Measurements from ENCODE around the gene EFHC2. TPM values are rescaled to one million over a fixed set of nuclear protein-coding genes. Genes with fewer than 3 reads are reported as not detected.

Gene EFHC2
- total and polyA plus RNA-seq, 10 of the 15 experiments (the other 5 are each of a cell fraction or from before 2014, with no cell fraction given): 0.56 TPM; not detected in 9

DNA sequence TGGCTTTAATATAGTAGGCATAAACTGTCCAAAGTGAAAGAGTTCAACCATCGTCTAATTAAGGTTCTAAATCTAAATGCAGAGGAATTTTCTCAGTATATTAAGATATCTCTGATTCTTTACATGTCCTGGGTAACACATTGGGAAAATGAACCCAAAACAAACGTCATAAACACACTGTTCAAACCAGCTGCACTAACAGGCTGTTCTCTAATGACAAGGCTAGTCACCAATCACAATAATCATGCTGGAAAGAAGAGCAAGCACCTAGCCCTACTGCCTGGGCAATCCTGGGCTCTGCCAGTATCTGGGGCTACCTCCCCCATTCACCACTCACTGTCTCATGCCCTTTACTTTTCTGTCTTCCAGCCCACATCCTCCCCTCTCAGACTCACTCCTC is 107.9 kb downstream of the EFHC2 start:
- Histone ChIP-seq H4K20me1 (ENCODE audit: control insufficient read depth, insufficient read depth) (no peaks in the 10 kb centered on the region), H3K27ac (ENCODE audit: control insufficient read depth, insufficient read depth) (no peak overlapping the region), H3K9ac (ENCODE audit: control insufficient read depth, insufficient read depth, low read length) (no peak overlapping the region), H3K27me3 (replicated peaks in 1 of 2; ENCODE audit: control insufficient read depth in 2 of 2, insufficient read depth in 2 of 2, low read length in 1 of 2) (no peaks in the 10 kb centered on the region), H3K9me3 (replicated peaks; ENCODE audit: control insufficient read depth, insufficient read depth, low read length) (no peaks in the 10 kb centered on the region), H3K79me2 (ENCODE audit: control insufficient read depth, insufficient read depth, low read length) (no peaks in the 10 kb centered on the region), H3K4me1 (ENCODE audit: control insufficient read depth, insufficient read depth, low read length) (no peaks in the 10 kb centered on the region), H3K4me2 (ENCODE audit: control insufficient read depth, insufficient read depth) (no peak overlapping the region), H3K36me3 (ENCODE audit: control insufficient read depth in 2 of 2, insufficient read depth in 2 of 2, low read length in 1 of 2) (no peaks in the 10 kb centered on the region), H2AFZ (ENCODE audit: control insufficient read depth, low read depth, low read length) (no peak overlapping the region), H3K4me3 (no peak overlapping the region)
- ChIA-PET RAD21 (ENCODE audit: unreplicated experiment) (no interaction called here), CTCF (interaction anchor here (0.7 kb wide), 1 partner anchor 89 kb away, joined by 4 read pairs; no protein-coding TSS in a partner anchor), SMC1A (ENCODE audit: uncharacterized antibody, unreplicated experiment) (interaction anchor here (1.2 kb wide), 1 partner anchor 8 kb away, joined by 6 read pairs; no protein-coding TSS in a partner anchor), POLR2A (no interaction called here)
- FAIRE-seq: no peak
- intact Hi-C loops (cut with micrococcal nuclease; ENCODE audit: unreplicated experiment): no loop called here
- WGBS (ENCODE audit: insufficient coverage, insufficient replicate concordance, low lambda C conversion rate, missing lambda C conversion rate): 3% methylated on average over 2 of the region's 2 CpGs
- ATAC-seq: no peak
- BruUV-seq (replicated peaks): no TSS peak
- no peak for DNase-seq (ENCODE audit: low read depth, low spot score)
- in situ Hi-C loops (cut with MboI): no loop called here
- TF ChIP-seq, protein P1, sequence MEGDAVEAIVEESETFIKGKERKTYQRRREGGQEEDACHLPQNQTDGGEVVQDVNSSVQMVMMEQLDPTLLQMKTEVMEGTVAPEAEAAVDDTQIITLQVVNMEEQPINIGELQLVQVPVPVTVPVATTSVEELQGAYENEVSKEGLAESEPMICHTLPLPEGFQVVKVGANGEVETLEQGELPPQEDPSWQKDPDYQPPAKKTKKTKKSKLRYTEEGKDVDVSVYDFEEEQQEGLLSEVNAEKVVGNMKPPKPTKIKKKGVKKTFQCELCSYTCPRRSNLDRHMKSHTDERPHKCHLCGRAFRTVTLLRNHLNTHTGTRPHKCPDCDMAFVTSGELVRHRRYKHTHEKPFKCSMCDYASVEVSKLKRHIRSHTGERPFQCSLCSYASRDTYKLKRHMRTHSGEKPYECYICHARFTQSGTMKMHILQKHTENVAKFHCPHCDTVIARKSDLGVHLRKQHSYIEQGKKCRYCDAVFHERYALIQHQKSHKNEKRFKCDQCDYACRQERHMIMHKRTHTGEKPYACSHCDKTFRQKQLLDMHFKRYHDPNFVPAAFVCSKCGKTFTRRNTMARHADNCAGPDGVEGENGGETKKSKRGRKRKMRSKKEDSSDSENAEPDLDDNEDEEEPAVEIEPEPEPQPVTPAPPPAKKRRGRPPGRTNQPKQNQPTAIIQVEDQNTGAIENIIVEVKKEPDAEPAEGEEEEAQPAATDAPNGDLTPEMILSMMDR (IDR thresholded peaks at IDR 0.05 in 2 of 3, conservative IDR thresholded peaks at IDR 0.05 in 1 of 3; ENCODE audit: control insufficient read depth in 2 of 3, extremely low read depth in 1 of 3, insufficient read depth in 1 of 3, low read depth in 3 of 3, low read length in 3 of 3): no peak
- TF ChIP-seq TAF1 (IDR thresholded peaks at IDR 0.05; ENCODE audit: borderline replicate concordance, low read depth, low read length): no peak

DNA sequence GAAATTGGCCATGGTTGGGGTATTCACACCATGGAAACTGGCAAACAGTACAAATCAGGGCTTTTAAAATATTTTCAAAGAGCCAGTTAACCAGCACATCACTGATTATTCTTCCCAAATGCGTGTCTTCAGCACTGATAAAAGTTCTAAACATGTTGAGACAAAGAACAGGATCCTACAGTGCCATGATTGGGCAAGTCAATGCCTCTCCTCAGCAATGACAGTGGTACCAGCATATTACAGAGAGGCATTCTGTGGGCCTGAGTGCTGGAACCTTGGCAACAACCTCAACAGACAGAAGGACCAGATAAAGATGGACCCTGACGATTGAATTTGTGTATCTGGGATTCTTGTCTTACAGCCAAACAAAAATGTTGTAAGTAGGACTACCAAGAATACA is 108.9 kb downstream of the EFHC2 start:
- ChIA-PET POLR2A (no interaction called here), SMC1A (ENCODE audit: uncharacterized antibody, unreplicated experiment) (no interaction called here), CTCF (interaction anchor here (0.7 kb wide), 1 partner anchor 90 kb away, joined by 4 read pairs; no protein-coding TSS in a partner anchor), RAD21 (ENCODE audit: unreplicated experiment) (no interaction called here)
- Histone ChIP-seq H4K20me1 (ENCODE audit: control insufficient read depth, insufficient read depth) (no peaks in the 10 kb centered on the region), H3K4me3 (no peak overlapping the region), H3K36me3 (ENCODE audit: control insufficient read depth in 2 of 2, insufficient read depth in 2 of 2, low read length in 1 of 2) (no peaks in the 10 kb centered on the region), H2AFZ (ENCODE audit: control insufficient read depth, low read depth, low read length) (no peak overlapping the region), H3K27ac (ENCODE audit: control insufficient read depth, insufficient read depth) (no peak overlapping the region), H3K4me1 (ENCODE audit: control insufficient read depth, insufficient read depth, low read length) (no peaks in the 10 kb centered on the region), H3K4me2 (ENCODE audit: control insufficient read depth, insufficient read depth) (no peak overlapping the region), H3K79me2 (ENCODE audit: control insufficient read depth, insufficient read depth, low read length) (no peaks in the 10 kb centered on the region), H3K9ac (ENCODE audit: control insufficient read depth, insufficient read depth, low read length) (no peak overlapping the region), H3K9me3 (replicated peaks; ENCODE audit: control insufficient read depth, insufficient read depth, low read length) (no peaks in the 10 kb centered on the region), H3K27me3 (replicated peaks in 1 of 2; ENCODE audit: control insufficient read depth in 2 of 2, insufficient read depth in 2 of 2, low read length in 1 of 2) (no peaks in the 10 kb centered on the region)
- FAIRE-seq (no peak), DNase-seq (ENCODE audit: low read depth, low spot score) (no peak), ATAC-seq (no peak)
- TF ChIP-seq PAX8 (IDR thresholded peaks at IDR 0.05): no peak
- TF ChIP-seq HCFC1 (IDR thresholded peaks at IDR 0.05; ENCODE audit: low read length): no peak
- TF ChIP-seq RELA (IDR thresholded peaks at IDR 0.05; ENCODE audit: borderline replicate concordance, partially characterized antibody): no peak
- no peak for TF ChIP-seq MTA2 (IDR thresholded peaks at IDR 0.05; ENCODE audit: low read depth)
- no peak for TF ChIP-seq MXI1 (IDR thresholded peaks at IDR 0.05; ENCODE audit: low read depth, low read length)
- TF ChIP-seq, protein P2, sequence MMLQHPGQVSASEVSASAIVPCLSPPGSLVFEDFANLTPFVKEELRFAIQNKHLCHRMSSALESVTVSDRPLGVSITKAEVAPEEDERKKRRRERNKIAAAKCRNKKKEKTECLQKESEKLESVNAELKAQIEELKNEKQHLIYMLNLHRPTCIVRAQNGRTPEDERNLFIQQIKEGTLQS (IDR thresholded peaks at IDR 0.05; ENCODE audit: borderline replicate concordance, extremely low read depth, low read depth, low read length): no peak
- TF ChIP-seq, protein P3, sequence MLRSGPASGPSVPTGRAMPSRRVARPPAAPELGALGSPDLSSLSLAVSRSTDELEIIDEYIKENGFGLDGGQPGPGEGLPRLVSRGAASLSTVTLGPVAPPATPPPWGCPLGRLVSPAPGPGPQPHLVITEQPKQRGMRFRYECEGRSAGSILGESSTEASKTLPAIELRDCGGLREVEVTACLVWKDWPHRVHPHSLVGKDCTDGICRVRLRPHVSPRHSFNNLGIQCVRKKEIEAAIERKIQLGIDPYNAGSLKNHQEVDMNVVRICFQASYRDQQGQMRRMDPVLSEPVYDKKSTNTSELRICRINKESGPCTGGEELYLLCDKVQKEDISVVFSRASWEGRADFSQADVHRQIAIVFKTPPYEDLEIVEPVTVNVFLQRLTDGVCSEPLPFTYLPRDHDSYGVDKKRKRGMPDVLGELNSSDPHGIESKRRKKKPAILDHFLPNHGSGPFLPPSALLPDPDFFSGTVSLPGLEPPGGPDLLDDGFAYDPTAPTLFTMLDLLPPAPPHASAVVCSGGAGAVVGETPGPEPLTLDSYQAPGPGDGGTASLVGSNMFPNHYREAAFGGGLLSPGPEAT (IDR thresholded peaks at IDR 0.05; ENCODE audit: low read depth): no peak
- no peak for TF ChIP-seq FOS (IDR thresholded peaks at IDR 0.05; ENCODE audit: borderline replicate concordance, extremely low read depth, insufficient read length)
- TF ChIP-seq MYC (IDR thresholded peaks at IDR 0.05; ENCODE audit: insufficient read depth, insufficient read length, insufficient replicate concordance, low read length, severe bottlenecking): no peak
- TF ChIP-seq JUNB (IDR thresholded peaks at IDR 0.05): no peak
- no TSS peak for BruUV-seq (replicated peaks)
- intact Hi-C loops (cut with micrococcal nuclease; ENCODE audit: unreplicated experiment) (no loop called here), in situ Hi-C loops (cut with MboI) (no loop called here)
- 3% methylated on average over 2 of the region's 2 CpGs for WGBS (ENCODE audit: insufficient coverage, insufficient replicate concordance, low lambda C conversion rate, missing lambda C conversion rate)

All from GM12878 (cell line).